ENCODE measurements around the gene CARD10. TPM values are rescaled to one million over a fixed set of nuclear protein-coding genes. Genes with fewer than 3 reads are reported as not detected.
"Not testable (repeated sequence)": the region's sequence is repeated elsewhere in the genome, so short reads cannot be mapped to it uniquely, and the experiment has no call there.

CARD10 gene
- total RNA-seq, 3 donors from 2014 or later = 0.26 to 0.35 TPM; not detected in 1

- peaks cover 14% of the 10 kb centered on the region for H3K4me1 Mint-ChIP-seq (ENCODE audit: low read depth)
- no peaks in the 10 kb centered on the region for H3K36me3 Mint-ChIP-seq (ENCODE audit: insufficient read depth)
- DNase-seq = no peak
- no peaks in the 10 kb centered on the region for H3K9me3 Mint-ChIP-seq
- H3K4me3 Mint-ChIP-seq = peak overlapping the region; percentile 60
- H3K27me3 Mint-ChIP-seq (ENCODE audit: low read depth) = peaks cover 55% of the 10 kb centered on the region
- peak in 1 of 2 donors; percentile 32 for ATAC-seq
Observed at GRCh38 chr22:37560608-37561211, 41.5 kb upstream of the CARD10 start.

GRCh38 chr22:37559901-37560607 lies 40.8 kb upstream of the CARD10 start, which contains the start of gene CDC42EP1:
Gene CDC42EP1, plus strand, starts transcription at chr22:37560480. Its CDS starts 5,870 bp downstream, at chr22:37566350.
- Mint-ChIP-seq H3K4me3 (peak within 1 kb of the TSS; percentile 60), H3K9me3 (no peaks in the 10 kb centered on the region), H3K4me1 (ENCODE audit: low read depth) (peaks cover 14% of the 10 kb centered on the region), H3K27me3 (ENCODE audit: low read depth) (peaks cover 56% of the 10 kb centered on the region), H3K36me3 (ENCODE audit: insufficient read depth) (no peaks in the 10 kb centered on the region)
- DNase-seq = no peak
- ATAC-seq = peak; percentile 6 to 46

- H3K4me1 Mint-ChIP-seq (ENCODE audit: low read depth) = peaks cover 14% of the 10 kb centered on the region
- H3K27me3 Mint-ChIP-seq (ENCODE audit: low read depth) = peaks cover 56% of the 10 kb centered on the region
- no peaks in the 10 kb centered on the region for H3K36me3 Mint-ChIP-seq (ENCODE audit: insufficient read depth)
- no peaks in the 10 kb centered on the region for H3K9me3 Mint-ChIP-seq
- DNase-seq = no peak
- no peak for ATAC-seq
- no peak overlapping the region for H3K4me3 Mint-ChIP-seq
Observed at GRCh38 chr22:37559521-37559900, 40.3 kb upstream of the CARD10 start.

GRCh38 chr22:37558815-37559214 lies 39.6 kb upstream of the CARD10 start:
- Mint-ChIP-seq H3K27me3 (ENCODE audit: low read depth) (peaks cover 53% of the 10 kb centered on the region), H3K4me1 (ENCODE audit: low read depth) (peaks cover 14% of the 10 kb centered on the region), H3K4me3 (no peak overlapping the region), H3K9me3 (no peaks in the 10 kb centered on the region), H3K36me3 (ENCODE audit: insufficient read depth) (no peaks in the 10 kb centered on the region)
- DNase-seq = no peak
- no peak for ATAC-seq

GRCh38 chr22:37557321-37558001 lies 38.2 kb upstream of the CARD10 start:
- Mint-ChIP-seq H3K4me1 (ENCODE audit: low read depth) (peaks cover 13% of the 10 kb centered on the region), H3K27me3 (ENCODE audit: low read depth) (peaks cover 47% of the 10 kb centered on the region), H3K9me3 (no peaks in the 10 kb centered on the region), H3K36me3 (ENCODE audit: insufficient read depth) (no peaks in the 10 kb centered on the region), H3K4me3 (no peak overlapping the region)
- DNase-seq (no peak), ATAC-seq (no peak)

- DNase-seq (no peak), ATAC-seq (no peak)
- no peaks in the 10 kb centered on the region for H3K36me3 Mint-ChIP-seq (ENCODE audit: insufficient read depth)
- H3K9me3 Mint-ChIP-seq = no peaks in the 10 kb centered on the region
- peaks cover 6% of the 10 kb centered on the region for H3K4me1 Mint-ChIP-seq (ENCODE audit: low read depth)
- H3K4me3 Mint-ChIP-seq = no peak overlapping the region
- H3K27me3 Mint-ChIP-seq (ENCODE audit: low read depth) = peaks cover 40% of the 10 kb centered on the region
Observed at GRCh38 chr22:37556710-37557109, 37.5 kb upstream of the CARD10 start.

GRCh38 chr22:37555029-37555428 lies 35.8 kb upstream of the CARD10 start:
- H3K9me3 Mint-ChIP-seq = no peaks in the 10 kb centered on the region
- H3K36me3 Mint-ChIP-seq (ENCODE audit: insufficient read depth) = no peaks in the 10 kb centered on the region
- no peak for ATAC-seq
- H3K4me3 Mint-ChIP-seq = no peak overlapping the region
- H3K27me3 Mint-ChIP-seq (ENCODE audit: low read depth) = peaks cover 42% of the 10 kb centered on the region
- H3K4me1 Mint-ChIP-seq (ENCODE audit: low read depth) = no peaks in the 10 kb centered on the region
- no peak for DNase-seq

GRCh38 chr22:37553725-37554124 lies 34.5 kb upstream of the CARD10 start:
- ATAC-seq = no peak

GRCh38 chr22:37552524-37553163 lies 33.4 kb upstream of the CARD10 start:
- Mint-ChIP-seq H3K9me3 (no peaks in the 10 kb centered on the region), H3K4me1 (ENCODE audit: low read depth) (no peaks in the 10 kb centered on the region), H3K36me3 (ENCODE audit: insufficient read depth) (no peaks in the 10 kb centered on the region), H3K27me3 (ENCODE audit: low read depth) (peaks cover 28% of the 10 kb centered on the region), H3K4me3 (no peak overlapping the region)
- no peak for ATAC-seq
- DNase-seq = no peak

More at GRCh38 chr22:37553725-37554124, 34.5 kb upstream of the CARD10 start:
- DNase-seq = no peak
- no peaks in the 10 kb centered on the region for H3K4me1 Mint-ChIP-seq (ENCODE audit: low read depth)
- H3K4me3 Mint-ChIP-seq = no peak overlapping the region
- H3K9me3 Mint-ChIP-seq = no peaks in the 10 kb centered on the region
- no peaks in the 10 kb centered on the region for H3K36me3 Mint-ChIP-seq (ENCODE audit: insufficient read depth)
- H3K27me3 Mint-ChIP-seq (ENCODE audit: low read depth) = peaks cover 34% of the 10 kb centered on the region

- Mint-ChIP-seq H3K36me3 (ENCODE audit: insufficient read depth) (no peaks in the 10 kb centered on the region), H3K9me3 (no peaks in the 10 kb centered on the region), H3K27me3 (ENCODE audit: low read depth) (peaks cover 22% of the 10 kb centered on the region), H3K4me3 (no peak overlapping the region), H3K4me1 (ENCODE audit: low read depth) (no peaks in the 10 kb centered on the region)
- ATAC-seq = no peak
- no peak for DNase-seq
Observed at GRCh38 chr22:37551981-37552380, 32.8 kb upstream of the CARD10 start.

- not testable (repeated sequence) for H3K4me1 Mint-ChIP-seq (ENCODE audit: low read depth); DNase-seq; ATAC-seq; H3K4me3 Mint-ChIP-seq; H3K9me3 Mint-ChIP-seq; H3K36me3 Mint-ChIP-seq (ENCODE audit: insufficient read depth)
- H3K27me3 Mint-ChIP-seq (ENCODE audit: low read depth) = peaks cover 17% of the 10 kb centered on the region
Observed at GRCh38 chr22:37550921-37551320, 31.7 kb upstream of the CARD10 start.

GRCh38 chr22:37549704-37550059 lies 30.5 kb upstream of the CARD10 start:
- ATAC-seq (no peak), DNase-seq (no peak)
- peaks cover 13% of the 10 kb centered on the region for H3K27me3 Mint-ChIP-seq (ENCODE audit: low read depth)
- peaks cover 6% of the 10 kb centered on the region for H3K4me1 Mint-ChIP-seq (ENCODE audit: low read depth)
- H3K4me3 Mint-ChIP-seq = no peak overlapping the region
- no peaks in the 10 kb centered on the region for H3K36me3 Mint-ChIP-seq (ENCODE audit: insufficient read depth)
- H3K9me3 Mint-ChIP-seq = no peaks in the 10 kb centered on the region

GRCh38 chr22:37547251-37547741 lies 28.1 kb upstream of the CARD10 start:
- no peak overlapping the region for H3K4me3 Mint-ChIP-seq
- no peak for ATAC-seq
- H3K36me3 Mint-ChIP-seq (ENCODE audit: insufficient read depth) = no peaks in the 10 kb centered on the region
- DNase-seq = no peak
- peaks cover 16% of the 10 kb centered on the region for H3K27me3 Mint-ChIP-seq (ENCODE audit: low read depth)
- peaks cover 6% of the 10 kb centered on the region for H3K4me1 Mint-ChIP-seq (ENCODE audit: low read depth)
- no peaks in the 10 kb centered on the region for H3K9me3 Mint-ChIP-seq

All from activated T-cell treated with anti-CD3 and anti-CD28 coated beads, Interleukin-2, amount 50 U/mL, for 4 hours (primary cell).